ENCODE measurements around the gene RAB42. TPM values are rescaled to one million over a fixed set of nuclear protein-coding genes. Genes with fewer than 3 reads are reported as not detected.

RAB42 gene
- total and polyA plus RNA-seq, 9 of the 15 experiments (the other 6 are each of a cell fraction or from before 2014, with no cell fraction given), result 0.07 to 0.14 (median 0.12) TPM; not detected in 6

- TF ChIP-seq GTF3C2 (IDR thresholded peaks at IDR 0.05; ENCODE audit: borderline replicate concordance, extremely low read depth, insufficient read length), result no peak
- no peak for TF ChIP-seq BHLHE40 (IDR thresholded peaks at IDR 0.05; ENCODE audit: low read length)
- peak; percentile 67 for TF ChIP-seq NFRKB (IDR thresholded peaks at IDR 0.05; ENCODE audit: low read depth)
- TF ChIP-seq CCAR2 (IDR thresholded peaks at IDR 0.05; ENCODE audit: low read depth, low read length), result no peak
- peak; percentile 57 to 98; a peak in 3 of 4 replicates for TF ChIP-seq TEAD1 (CRISPR knock-in tag; IDR thresholded peaks at IDR 0.05)
- TF ChIP-seq SMARCC2 (IDR thresholded peaks at IDR 0.05; ENCODE audit: low read depth), result no peak
- TF ChIP-seq E2F4 (CRISPR knock-in tag; IDR thresholded peaks at IDR 0.05; ENCODE audit: low read depth), result no peak
- no peak for TF ChIP-seq MTA1 (IDR thresholded peaks at IDR 0.05; ENCODE audit: borderline replicate concordance)
- TF ChIP-seq ZNF77 (CRISPR knock-in tag; IDR thresholded peaks at IDR 0.05), result no peak
- peak; percentile 85 for TF ChIP-seq POLR2A (conservative IDR thresholded peaks at IDR 0.05)
- TF ChIP-seq BRD4 (IDR thresholded peaks at IDR 0.05), result no peak
- TF ChIP-seq EP400 (IDR thresholded peaks at IDR 0.05), result peak; percentile 90
- TF ChIP-seq ZNF717 (CRISPR knock-in tag; IDR thresholded peaks at IDR 0.05), result no peak
- TF ChIP-seq DIDO1 (tag; IDR thresholded peaks at IDR 0.05; ENCODE audit: low read depth), result no peak
- TF ChIP-seq PHF21A (IDR thresholded peaks at IDR 0.05; ENCODE audit: borderline replicate concordance, low read depth), result no peak
- TF ChIP-seq BRF1 (IDR thresholded peaks at IDR 0.05; ENCODE audit: borderline replicate concordance, extremely low read depth, insufficient read length), result no peak
- TF ChIP-seq E2F1 (CRISPR knock-in tag; IDR thresholded peaks at IDR 0.05), result peak; percentile 94
- TF ChIP-seq EP300 (IDR thresholded peaks at IDR 0.05; ENCODE audit: low read length), result peak; percentile 47
- TF ChIP-seq PCBP2 (IDR thresholded peaks at IDR 0.05; ENCODE audit: low read depth, low read length, poor library complexity, severe bottlenecking), result no peak
- TF ChIP-seq NR1H2 (CRISPR knock-in tag; IDR thresholded peaks at IDR 0.05), result 0 out of 2 replicates have a peak, but pooled peaks have one; percentile 67
- no peak for TF ChIP-seq ZNF277 (CRISPR knock-in tag; IDR thresholded peaks at IDR 0.05; ENCODE audit: borderline replicate concordance)
- peak; percentile 96 for TF ChIP-seq SP1 (CRISPR knock-in tag; IDR thresholded peaks at IDR 0.05)
These were observed 39.1 kb upstream of the RAB42 start, which contains the start of gene TRNAU1AP (continued) for GRCh38 chr1:28552758-28553663.
